ENCODE measurements around the gene STK17A. TPM values are rescaled to one million over a fixed set of nuclear protein-coding genes. Genes with fewer than 3 reads are reported as not detected.
A peak's percentile ranks its signal among the peaks of the same experiment; 100 is the strongest.

The STK17A gene
- total RNA-seq, 1 donor from 2014 or later: 79.5 TPM

GRCh38 chr7:43646603-43647338, 63.9 kb downstream of the STK17A start:
- Histone ChIP-seq H3K36me3 (ENCODE audit: control insufficient read depth, insufficient read depth, low read length) (peaks cover 4% of the 10 kb centered on the region), H3K27me3 (ENCODE audit: control insufficient read depth, insufficient read depth, low read length) (no peaks in the 10 kb centered on the region), H3K4me3 (ENCODE audit: low read depth, low read length) (no peak overlapping the region)
- DNase-seq (ENCODE audit: low read depth): no peak
- TF ChIP-seq CTCF (IDR thresholded peaks at IDR 0.05; ENCODE audit: insufficient read depth, low read length, severe bottlenecking): no peak
- FAIRE-seq: no peak

DNA sequence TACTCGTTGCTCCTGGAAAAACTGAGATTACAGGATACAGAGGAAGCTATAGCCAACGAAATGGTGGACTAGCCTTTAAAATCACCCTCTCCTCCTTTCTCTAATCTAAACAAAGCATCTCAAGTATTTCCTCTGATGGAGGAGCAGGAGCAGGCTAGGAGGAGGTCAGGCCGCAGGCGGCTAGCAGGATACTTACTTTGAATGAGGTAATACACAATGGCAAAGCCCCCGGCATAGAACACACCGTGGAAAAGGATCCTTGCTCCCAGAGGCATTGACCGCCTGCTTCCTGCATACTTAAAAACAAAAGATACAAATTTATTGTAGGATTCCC, 64.4 kb downstream of the STK17A start:
- Histone ChIP-seq H3K27me3 (ENCODE audit: control insufficient read depth, insufficient read depth, low read length) (no peaks in the 10 kb centered on the region), H3K4me3 (ENCODE audit: low read depth, low read length) (no peak overlapping the region), H3K36me3 (ENCODE audit: control insufficient read depth, insufficient read depth, low read length) (peaks cover 4% of the 10 kb centered on the region)
- DNase-seq (ENCODE audit: low read depth): no peak
- TF ChIP-seq CTCF (IDR thresholded peaks at IDR 0.05; ENCODE audit: insufficient read depth, low read length, severe bottlenecking): no peak
- no peak for FAIRE-seq

DNA sequence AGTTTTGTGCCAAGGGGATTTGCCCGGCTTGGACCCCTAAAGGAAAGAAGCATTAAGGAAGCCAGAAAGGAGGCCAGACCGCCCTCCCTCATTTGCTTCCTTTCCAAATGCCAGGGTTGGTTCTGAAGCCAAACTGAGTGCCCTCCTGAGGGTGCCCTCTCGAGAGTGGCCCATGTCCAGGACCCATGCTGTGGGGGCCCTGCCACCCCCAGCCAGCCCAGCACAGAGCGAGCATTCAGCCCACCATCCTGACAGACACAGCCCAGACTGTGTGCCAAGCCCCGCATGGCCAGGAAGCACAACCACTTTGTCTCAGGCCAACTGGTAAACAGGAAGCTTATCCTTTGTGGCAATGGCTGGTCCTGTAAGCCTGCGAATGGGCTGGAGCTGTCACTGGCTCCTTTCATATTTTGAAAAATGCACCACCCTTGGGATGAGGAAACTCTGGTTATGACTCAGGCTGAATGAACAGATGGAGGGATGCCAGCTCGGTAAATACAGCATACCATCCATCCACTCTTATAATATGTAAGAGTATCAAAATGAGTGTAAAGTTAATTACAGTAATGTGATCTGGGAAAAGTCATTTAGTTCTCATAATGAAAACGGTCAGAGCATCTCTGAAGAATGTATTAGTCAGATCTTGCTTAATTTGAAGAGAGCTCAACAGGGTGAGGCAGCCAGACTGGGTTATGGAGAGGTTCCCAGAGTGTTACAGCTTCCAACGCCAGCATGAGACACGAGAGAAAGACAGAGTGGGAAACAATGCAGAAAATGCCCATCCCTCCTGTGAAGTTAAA, 65.0 kb downstream of the STK17A start:
- peak; percentile 99 for DNase-seq (ENCODE audit: low read depth)
- no peak for FAIRE-seq
- Histone ChIP-seq H3K27me3 (ENCODE audit: control insufficient read depth, insufficient read depth, low read length) (no peaks in the 10 kb centered on the region), H3K4me3 (ENCODE audit: low read depth, low read length) (no peak overlapping the region), H3K36me3 (ENCODE audit: control insufficient read depth, insufficient read depth, low read length) (peaks cover 4% of the 10 kb centered on the region)
- no peak for TF ChIP-seq CTCF (IDR thresholded peaks at IDR 0.05; ENCODE audit: insufficient read depth, low read length, severe bottlenecking)

DNA sequence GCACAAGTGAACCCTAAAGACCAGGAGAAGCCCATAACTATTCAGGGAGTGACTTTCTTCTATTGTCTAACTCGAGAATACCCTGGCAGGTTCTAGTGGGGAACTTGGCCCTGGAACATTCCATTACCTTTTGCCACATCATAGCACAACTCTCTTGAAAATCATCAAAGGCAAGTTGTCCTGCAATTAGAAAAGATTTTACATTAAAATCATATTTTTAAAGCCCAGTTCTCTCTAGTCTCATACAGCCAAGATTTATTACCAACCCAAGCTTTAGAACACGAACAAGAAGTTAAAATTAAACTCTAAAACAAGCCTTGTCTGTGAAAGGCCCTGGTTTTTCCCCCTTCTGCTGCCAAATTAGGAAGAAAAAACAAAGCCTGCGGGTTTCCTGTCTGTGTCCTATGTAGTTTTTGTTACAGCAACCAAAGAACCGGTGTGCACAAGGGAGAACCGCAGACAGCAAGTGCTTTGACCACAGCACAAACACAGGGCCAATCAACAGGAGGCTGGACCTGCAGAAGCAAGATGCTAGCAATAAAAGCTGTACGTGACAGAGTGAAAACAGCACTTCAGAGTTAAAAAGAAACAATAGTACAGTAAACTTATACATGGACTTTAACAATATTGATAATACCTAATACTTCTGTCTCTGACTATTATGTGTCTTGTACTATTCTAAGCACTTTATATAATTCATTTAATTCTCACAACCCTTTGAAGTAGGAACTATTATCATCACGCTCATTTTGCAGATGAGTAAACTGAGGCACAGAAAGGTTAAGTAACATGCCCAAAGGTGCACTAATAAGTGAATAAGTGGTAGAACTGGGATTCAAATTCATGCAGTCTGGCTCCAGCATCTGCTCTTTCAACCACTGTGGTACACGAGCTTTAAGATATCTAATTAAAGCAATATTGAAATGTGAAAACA, 65.8 kb downstream of the STK17A start:
- H3K36me3 ChIP-seq (ENCODE audit: control insufficient read depth, insufficient read depth, low read length): peaks cover 3% of the 10 kb centered on the region
- H3K27me3 ChIP-seq (ENCODE audit: control insufficient read depth, insufficient read depth, low read length): no peaks in the 10 kb centered on the region
- DNase-seq (ENCODE audit: low read depth) (peak; percentile 62), FAIRE-seq (no peak)
- no peak for TF ChIP-seq CTCF (IDR thresholded peaks at IDR 0.05; ENCODE audit: insufficient read depth, low read length, severe bottlenecking)
- no peak overlapping the region for H3K4me3 ChIP-seq (ENCODE audit: low read depth, low read length)

- FAIRE-seq (no peak), DNase-seq (ENCODE audit: low read depth) (peak; percentile 74)
- Histone ChIP-seq H3K27me3 (ENCODE audit: control insufficient read depth, insufficient read depth, low read length) (no peaks in the 10 kb centered on the region), H3K36me3 (ENCODE audit: control insufficient read depth, insufficient read depth, low read length) (no peaks in the 10 kb centered on the region), H3K4me3 (ENCODE audit: low read depth, low read length) (no peak overlapping the region)
- TF ChIP-seq CTCF (IDR thresholded peaks at IDR 0.05; ENCODE audit: insufficient read depth, low read length, severe bottlenecking): no peak
These were observed 66.9 kb downstream of the STK17A start for GRCh38 chr7:43649755-43650274.

Data from bronchial epithelial cell (primary cell).